SHP77 treated with DMSO at 0.1 percent for 48 hours (cell line): ENCODE measurements around the gene SAFB2.

Source experiments
- DNase-seq: peaks from one replicate; lab custom pipeline; 2025; lab: John Stamatoyannopoulos, UW

SAFB2 gene

DNA sequence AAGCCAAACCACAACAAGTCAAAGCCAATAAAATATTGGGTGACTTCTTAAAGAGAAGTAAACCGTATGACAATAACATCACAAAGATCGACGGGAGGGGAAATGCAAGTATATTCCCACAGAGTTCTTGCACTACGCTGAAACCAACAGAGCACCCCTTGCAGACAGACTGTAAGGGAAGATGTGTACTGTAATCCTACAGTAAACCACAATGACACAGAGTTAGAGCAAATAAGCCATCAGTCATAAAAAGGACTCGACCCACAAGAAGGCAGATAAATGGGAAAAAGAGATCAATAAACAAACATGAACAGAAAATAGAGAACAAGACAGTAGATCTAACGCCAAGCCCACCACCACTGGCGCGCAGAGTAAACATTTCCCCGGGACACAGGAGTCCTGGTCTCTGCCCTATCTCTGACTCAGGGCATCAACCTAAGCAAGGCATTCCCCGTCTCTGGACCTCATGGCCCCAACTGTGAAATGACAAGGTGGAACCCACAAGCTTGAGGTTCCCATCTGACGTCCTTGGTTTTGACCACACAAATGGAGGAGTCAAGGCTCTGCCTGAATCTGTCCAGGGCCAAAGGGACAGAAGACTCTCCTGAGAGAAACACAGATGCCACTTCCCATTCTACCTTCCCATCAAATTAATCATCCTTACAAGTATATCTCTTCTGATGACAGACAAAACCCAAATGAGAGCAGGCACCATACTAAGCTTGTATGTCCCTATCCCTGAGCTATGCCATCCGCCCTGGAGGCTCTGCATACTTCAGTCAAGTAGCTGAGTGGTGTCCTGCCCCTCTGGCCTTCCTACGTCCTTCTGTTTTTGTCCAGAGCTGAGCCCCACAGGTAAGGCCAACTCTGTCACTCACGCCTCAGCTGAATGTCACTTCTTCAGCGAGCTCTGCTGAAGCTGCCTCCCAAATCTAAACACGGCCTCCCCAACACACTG is 15.0 kb downstream of the SAFB2 start:
- DNase-seq = no peak

DNA sequence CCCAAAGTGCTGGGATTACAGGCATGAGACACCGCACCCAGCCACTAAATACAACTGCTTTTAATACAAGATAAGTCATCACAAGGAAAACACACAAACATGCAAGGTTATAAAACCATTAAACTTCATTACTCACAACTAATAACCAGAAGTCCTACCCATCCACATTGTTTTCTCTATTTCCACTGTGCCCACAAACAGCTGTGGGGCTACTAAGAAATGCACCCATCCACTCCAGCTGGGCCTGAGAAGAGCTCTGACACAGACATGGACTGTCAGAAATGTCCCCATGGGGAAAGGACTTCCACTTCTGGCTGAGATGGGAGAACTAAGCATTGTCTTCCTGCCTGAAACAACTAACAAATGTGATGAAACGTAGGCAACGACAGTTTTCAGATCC is 17.2 kb downstream of the SAFB2 start:
- DNase-seq = no peak

GRCh38 chr19:5603626-5604025 is 18.9 kb downstream of the SAFB2 start:
- no peak for DNase-seq

DNA sequence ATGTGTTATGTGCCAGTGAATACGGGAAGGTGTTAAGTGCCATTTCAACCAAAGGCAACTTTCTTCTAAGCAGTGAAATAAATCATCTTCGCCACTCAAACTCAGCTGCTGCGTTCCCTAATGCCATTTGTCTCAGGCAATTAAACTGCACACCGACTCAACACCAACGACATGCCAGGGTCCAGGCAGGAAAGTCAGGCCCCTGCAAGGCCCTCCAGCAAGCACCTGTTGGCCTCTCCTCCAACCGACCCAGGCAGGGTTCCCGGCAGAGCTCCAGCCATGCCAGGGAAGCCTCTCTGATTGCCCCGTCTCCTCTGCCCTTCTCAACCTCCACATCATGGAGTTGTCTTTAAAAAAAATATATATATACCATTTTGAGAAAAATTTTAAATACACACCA is 21.8 kb downstream of the SAFB2 start:
- DNase-seq = no peak

GRCh38 chr19:5595745-5596144 is 26.8 kb downstream of the SAFB2 start:
- DNase-seq = no peak

DNA sequence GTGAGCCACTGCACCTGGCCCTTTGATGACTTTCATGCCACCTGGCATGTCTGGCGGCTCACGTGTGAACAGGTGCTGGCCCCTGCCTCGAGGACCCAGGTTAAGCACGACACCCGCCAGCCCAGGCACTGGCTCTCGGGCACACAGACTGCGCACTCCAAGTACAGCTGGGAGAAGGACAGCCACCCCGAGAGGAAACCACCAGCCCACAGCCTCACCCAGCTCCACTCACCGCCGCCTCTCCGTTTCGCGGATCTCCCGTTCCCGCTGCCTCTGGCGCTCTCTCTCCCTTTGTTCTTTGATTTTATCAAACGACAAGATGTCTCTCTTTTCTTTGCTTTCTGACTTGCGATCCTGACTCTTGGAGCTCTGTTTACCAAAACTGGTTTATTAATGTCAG is 27.4 kb downstream of the SAFB2 start:
- no peak for DNase-seq

GRCh38 chr19:5594521-5594950 is 28.0 kb downstream of the SAFB2 start:
- no peak for DNase-seq

- no peak for DNase-seq
Observed at GRCh38 chr19:5593343-5594255, 29.0 kb downstream of the SAFB2 start.

- DNase-seq = no peak
Observed at GRCh38 chr19:5592531-5593342, 29.8 kb downstream of the SAFB2 start.

GRCh38 chr19:5591476-5591875 is 31.1 kb downstream of the SAFB2 start:
- DNase-seq = no peak

GRCh38 chr19:5590865-5591154 is 31.8 kb downstream of the SAFB2 start:
- no peak for DNase-seq

GRCh38 chr19:5590151-5590864 is 32.3 kb downstream of the SAFB2 start:
- no peak for DNase-seq

- no peak for DNase-seq
Observed at GRCh38 chr19:5588906-5589676, 33.5 kb downstream of the SAFB2 start.

DNA sequence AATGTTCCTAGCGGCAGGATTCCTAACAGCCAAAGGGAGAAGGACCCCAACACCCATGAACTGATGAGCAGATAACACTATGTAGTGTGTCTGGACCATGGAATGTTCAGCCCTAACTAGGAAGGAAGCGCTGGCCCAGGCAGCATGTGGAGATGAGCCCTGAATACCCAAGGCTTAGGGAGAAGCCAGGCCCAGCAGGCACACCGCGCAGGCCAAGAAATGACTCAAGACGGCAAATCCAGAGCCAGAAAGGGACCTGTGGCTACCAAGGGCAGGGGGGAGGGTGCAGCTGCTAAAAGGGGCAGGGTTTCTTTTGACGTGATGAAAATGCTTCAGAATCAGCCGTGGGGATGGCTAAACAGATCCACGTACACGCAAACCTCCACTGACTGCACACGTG is 34.1 kb downstream of the SAFB2 start:
- DNase-seq = no peak

- no peak for DNase-seq
Observed at GRCh38 chr19:5587661-5588060, 34.9 kb downstream of the SAFB2 start.

GRCh38 chr19:5587071-5587455 is 35.5 kb downstream of the SAFB2 start:
- no peak for DNase-seq

DNA sequence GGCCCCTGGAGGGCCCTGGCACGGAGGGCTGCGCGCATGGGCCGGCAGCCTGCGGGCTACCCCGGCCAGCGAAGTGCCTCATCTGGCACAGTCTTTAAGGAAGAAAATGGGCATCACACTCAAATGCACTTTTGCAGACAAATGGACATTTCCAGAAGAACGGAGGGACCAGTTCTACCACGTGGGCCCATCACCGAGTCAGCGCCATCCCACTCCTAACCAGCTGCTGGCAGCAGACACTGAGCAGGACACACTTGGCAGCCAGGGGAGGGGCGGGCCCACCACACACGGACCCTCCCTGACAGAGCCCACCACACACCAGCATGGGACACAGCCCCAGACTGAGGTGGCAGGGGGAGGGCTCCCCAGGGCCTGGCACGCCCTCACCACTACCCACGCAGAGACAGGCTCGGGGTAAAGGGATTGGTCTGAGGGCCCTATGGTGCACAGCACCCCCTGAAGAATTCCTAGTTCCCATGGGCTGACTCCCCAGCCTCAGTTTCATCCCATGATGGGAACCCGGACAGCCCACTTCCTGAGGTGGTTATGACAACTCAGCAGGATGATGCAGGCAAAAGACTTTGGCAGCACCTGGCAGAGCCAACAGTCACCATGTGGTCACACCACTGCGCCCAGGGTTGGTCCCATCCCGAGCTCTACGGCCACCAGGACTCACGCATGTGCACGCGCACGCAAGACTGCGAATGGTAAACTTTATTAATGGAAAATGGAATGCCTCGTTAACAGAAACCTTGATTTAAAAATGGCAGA is 36.1 kb downstream of the SAFB2 start:
- DNase-seq = no peak

DNA sequence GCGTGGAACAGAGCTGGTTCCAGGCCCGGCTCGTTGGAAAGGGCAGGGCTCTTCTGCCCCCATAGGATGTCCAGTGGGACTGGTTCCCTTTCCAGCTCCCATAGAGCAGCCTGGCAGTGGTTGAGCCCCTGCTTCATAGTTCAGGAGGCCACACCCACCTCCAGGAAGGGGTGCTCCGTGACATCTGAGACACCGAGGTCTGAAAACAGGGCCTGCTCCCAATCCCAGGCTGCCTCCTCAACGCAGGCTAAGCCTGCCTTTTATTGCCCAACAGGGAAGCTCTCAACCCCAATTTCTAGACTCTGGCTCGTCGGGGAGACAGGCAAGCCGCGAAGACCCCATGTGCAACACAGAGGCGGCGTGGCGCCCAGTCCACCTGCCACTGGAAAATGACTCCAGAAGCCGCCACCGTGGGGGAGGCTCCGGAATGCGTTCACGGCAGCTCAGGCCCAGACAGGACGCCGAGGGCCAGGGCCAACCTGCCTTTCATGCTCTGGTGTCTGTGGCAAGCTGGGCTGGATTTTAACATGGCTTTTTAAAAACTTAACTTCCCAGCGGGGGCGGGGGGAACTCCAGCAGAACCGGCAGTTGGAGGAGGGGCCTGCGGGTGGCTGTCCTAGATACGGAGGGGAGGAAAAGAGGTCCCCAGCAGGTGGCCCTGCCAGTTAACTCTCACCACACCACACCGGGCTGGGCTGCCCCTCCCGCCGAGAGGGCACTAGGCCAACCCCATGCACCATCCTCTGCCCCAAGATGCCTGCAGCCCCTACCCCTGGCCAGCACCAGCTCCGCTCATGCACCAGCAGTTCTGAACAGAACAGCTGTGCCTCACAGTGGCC is 36.9 kb downstream of the SAFB2 start:
- DNase-seq = no peak

- no peak for DNase-seq
Observed at GRCh38 chr19:5580161-5580571, 42.4 kb downstream of the SAFB2 start.
